Neutrophil (primary cell): Measurements from ENCODE around the gene MIA2.
"Not testable (repeated sequence)": the region's sequence is repeated elsewhere in the genome, so short reads cannot be mapped to it uniquely, and the experiment has no call there.

ENCODE experiments used
- H3K27ac ChIP-seq: fragments of 200-600 bp; sonication (generic); 2 replicates; pipeline ENCODE4 v1.5.1; 2016; ENCODE audit warnings: mild to moderate bottlenecking, moderate library complexity
- H3K27me3 ChIP-seq: fragments of 200-600 bp; sonication (generic); 2 replicates; pipeline ENCODE4 v1.6.0; 2016; ENCODE audit warnings: mild to moderate bottlenecking
- H3K36me3 ChIP-seq: fragments of 200-600 bp; sonication (generic); 2 replicates; pipeline ENCODE4 v1.5.1; 2017
- H3K4me1 ChIP-seq, 2 experiments: fragments of 200-600 bp in 1 of 2; sonication (generic) in 1 of 2; 1 replicate in 1 of 2; 2 replicates in 1 of 2; pipeline versions ENCODE4 v1.5.1 to v1.6.1; 2013 to 2016; ENCODE audit warnings: low read depth in 1 of 2, low read length in 1 of 2, mild to moderate bottlenecking in 1 of 2, moderate library complexity in 1 of 2; ENCODE audit not compliant: control insufficient read depth in 1 of 2, insufficient read depth in 1 of 2
- H3K4me3 ChIP-seq, 2 experiments: fragments of 200-600 bp in 1 of 2; sonication (generic) in 1 of 2; 1 replicate in 1 of 2; 2 replicates in 1 of 2; pipeline ENCODE4 v1.5.1; 2013 to 2016; ENCODE audit warnings: low read depth in 1 of 2, low read length in 1 of 2, mild to moderate bottlenecking in 1 of 2, moderate library complexity in 1 of 2
- H3K9me3 ChIP-seq: fragments of 200-600 bp; sonication (generic); 2 replicates; pipeline ENCODE4 v1.5.1; 2016
- CTCF ChIP-seq: fragments of 200-600 bp; sonication (generic); IDR thresholded peaks from 2 replicates; pipeline ENCODE4 v1.5.1; 2016; ENCODE audit warnings: antibody characterized with exemption

Gene MIA2

GRCh38 chr14:39240769-39241168 is 7.1 kb downstream of the MIA2 start:
- no peak overlapping the region for H3K27ac ChIP-seq
- H3K27me3 ChIP-seq: no peaks in the 10 kb centered on the region
- H3K9me3 ChIP-seq: no peaks in the 10 kb centered on the region
- no peaks in the 10 kb centered on the region for H3K36me3 ChIP-seq
- no peaks in the 10 kb centered on the region for H3K4me1 ChIP-seq
- H3K4me3 ChIP-seq: no peak overlapping the region
- no peak for TF ChIP-seq CTCF

GRCh38 chr14:39241637-39242036 is 7.9 kb downstream of the MIA2 start:
- Histone ChIP-seq H3K4me1 (no peaks in the 10 kb centered on the region), H3K36me3 (no peaks in the 10 kb centered on the region), H3K9me3 (no peaks in the 10 kb centered on the region), H3K27me3 (no peaks in the 10 kb centered on the region), H3K27ac (no peak overlapping the region), H3K4me3 (no peak overlapping the region)
- TF ChIP-seq CTCF: no peak

- no peak for TF ChIP-seq CTCF
- H3K9me3 ChIP-seq: no peaks in the 10 kb centered on the region
- H3K4me1 ChIP-seq: no peaks in the 10 kb centered on the region
- H3K4me3 ChIP-seq: no peak overlapping the region
- H3K36me3 ChIP-seq: no peaks in the 10 kb centered on the region
- H3K27me3 ChIP-seq: no peaks in the 10 kb centered on the region
- no peak overlapping the region for H3K27ac ChIP-seq
Measured at GRCh38 chr14:39243831-39244230, 10.1 kb downstream of the MIA2 start.

DNA sequence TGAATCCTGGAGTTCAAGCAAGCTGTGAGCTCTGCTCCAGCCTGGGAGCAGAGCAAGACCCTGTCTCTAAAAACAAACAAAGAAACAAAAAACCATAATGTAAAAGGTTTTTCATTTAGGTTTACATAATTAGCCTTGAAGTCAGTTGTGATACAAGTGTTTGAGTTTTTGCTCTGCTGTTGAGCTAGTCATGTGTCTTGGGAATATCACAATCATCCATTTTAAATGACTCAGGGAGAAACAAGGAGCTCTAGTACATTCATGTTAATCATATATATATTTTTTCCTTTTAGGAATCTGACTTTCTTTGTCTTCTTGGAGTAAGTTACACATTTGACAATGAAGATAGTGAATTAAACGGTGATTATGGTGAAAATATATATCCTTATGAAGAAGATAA is 12.9 kb downstream of the MIA2 start:
- H3K27ac ChIP-seq: no peak overlapping the region
- H3K4me3 ChIP-seq: no peak overlapping the region
- H3K4me1 ChIP-seq: no peaks in the 10 kb centered on the region
- no peaks in the 10 kb centered on the region for H3K9me3 ChIP-seq
- no peaks in the 10 kb centered on the region for H3K36me3 ChIP-seq
- H3K27me3 ChIP-seq: no peaks in the 10 kb centered on the region
- no peak for TF ChIP-seq CTCF

GRCh38 chr14:39247256-39247655 is 13.5 kb downstream of the MIA2 start:
- H3K27ac ChIP-seq: no peak overlapping the region
- H3K36me3 ChIP-seq: no peaks in the 10 kb centered on the region
- no peaks in the 10 kb centered on the region for H3K4me1 ChIP-seq
- no peak overlapping the region for H3K4me3 ChIP-seq
- no peaks in the 10 kb centered on the region for H3K27me3 ChIP-seq
- TF ChIP-seq CTCF: no peak
- H3K9me3 ChIP-seq: no peaks in the 10 kb centered on the region

- Histone ChIP-seq H3K36me3 (no peaks in the 10 kb centered on the region), H3K9me3 (no peaks in the 10 kb centered on the region), H3K4me3 (no peak overlapping the region), H3K4me1 (no peaks in the 10 kb centered on the region), H3K27ac (no peak overlapping the region), H3K27me3 (no peaks in the 10 kb centered on the region)
- TF ChIP-seq CTCF: no peak
Measured at GRCh38 chr14:39251547-39251946, 17.8 kb downstream of the MIA2 start.

GRCh38 chr14:39257388-39257787 is 23.7 kb downstream of the MIA2 start:
- not testable (repeated sequence) for H3K27me3 ChIP-seq, H3K4me3 ChIP-seq, H3K9me3 ChIP-seq, H3K27ac ChIP-seq, H3K36me3 ChIP-seq, H3K4me1 ChIP-seq
